Peyer's patch (tissue), 4 donors: ENCODE measurements around the gene OSBPL6.

ENCODE experiments used
- CTCF ChIP-seq, 6 experiments: fragments of 450-650 bp in 4 of 6; fragments of 200-600 bp in 2 of 6; sonication (generic) in 1 of 6; IDR thresholded peaks; one replicate each; pipeline ENCODE4 v1.5.1; 2017 to 2019; ENCODE audit warnings: antibody characterized with exemption in 6 of 6, mild to moderate bottlenecking in 3 of 6, moderate library complexity in 1 of 6
- POLR2A ChIP-seq, 2 donors: fragments of 450-650 bp; IDR thresholded peaks; one replicate each; pipeline ENCODE4 v1.5.1; 2017; ENCODE audit warnings: antibody characterized with exemption in 2 of 2, mild to moderate bottlenecking in 2 of 2, moderate library complexity in 2 of 2

DNA sequence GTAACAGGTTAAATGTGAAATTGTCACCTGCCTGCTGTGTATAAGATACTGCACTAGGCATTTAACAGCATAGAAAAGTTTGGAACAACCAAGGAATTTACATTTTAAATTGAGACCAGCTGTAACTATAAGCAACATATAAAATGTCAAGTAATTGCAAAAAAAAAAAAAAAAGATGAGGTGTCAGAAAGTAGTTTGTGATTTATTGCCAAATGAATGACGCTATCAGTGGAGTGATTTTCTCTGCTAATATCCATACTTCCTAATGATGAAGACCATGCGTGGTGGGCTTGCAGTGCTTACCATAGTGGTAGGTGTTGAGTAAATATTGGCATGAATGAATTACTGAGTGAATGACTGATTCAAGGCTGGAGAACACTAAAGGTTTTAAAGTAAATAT, 73.3 kb downstream of the OSBPL6 start:
- TF ChIP-seq POLR2A (IDR thresholded peaks at IDR 0.05) (no peak), CTCF (IDR thresholded peaks at IDR 0.05) (no peak)
